Fibroblast of lung (primary cell): ENCODE data around the gene PPIB.

Source experiments
- CTCF ChIP-seq, 2 donors: IDR thresholded peaks in 1 of 2; conservative IDR thresholded peaks in 1 of 2; 1 replicate in 1 of 2; 2 replicates in 1 of 2; pipeline ENCODE4 v1.5.1; 2011 to 2012; ENCODE audit warnings: low read length in 2 of 2, control low read depth in 1 of 2, inconsistent platforms in 1 of 2, low read depth in 1 of 2, mild to moderate bottlenecking in 1 of 2
- EZH2 ChIP-seq: IDR thresholded peaks from 2 replicates; pipeline ENCODE4 v1.5.1; 2012; ENCODE audit warnings: low read length, control low read depth, mild to moderate bottlenecking; ENCODE audit errors: missing control alignments

GRCh38 chr15:64185146-64185911, 22.5 kb upstream of the PPIB start:
- no peak for TF ChIP-seq CTCF (conservative IDR thresholded peaks at IDR 0.05 in 1 of 2, IDR thresholded peaks at IDR 0.05 in 1 of 2; ENCODE audit: low read depth in 1 of 2, low read length in 2 of 2)
- no peak for TF ChIP-seq EZH2
